HG03097 (cell line): ENCODE data around the gene RPS19.
"Not testable (repeated sequence)": the region's sequence is repeated elsewhere in the genome, so short reads cannot be mapped to it uniquely, and the experiment has no call there.

ENCODE experiments used
- ATAC-seq: cut with Tn5 transposase; IDR thresholded peaks from one replicate; pipeline ENCODE4 v1.9.1; 2021; ENCODE audit not compliant: unreplicated experiment, low FRiP score

Gene RPS19

DNA sequence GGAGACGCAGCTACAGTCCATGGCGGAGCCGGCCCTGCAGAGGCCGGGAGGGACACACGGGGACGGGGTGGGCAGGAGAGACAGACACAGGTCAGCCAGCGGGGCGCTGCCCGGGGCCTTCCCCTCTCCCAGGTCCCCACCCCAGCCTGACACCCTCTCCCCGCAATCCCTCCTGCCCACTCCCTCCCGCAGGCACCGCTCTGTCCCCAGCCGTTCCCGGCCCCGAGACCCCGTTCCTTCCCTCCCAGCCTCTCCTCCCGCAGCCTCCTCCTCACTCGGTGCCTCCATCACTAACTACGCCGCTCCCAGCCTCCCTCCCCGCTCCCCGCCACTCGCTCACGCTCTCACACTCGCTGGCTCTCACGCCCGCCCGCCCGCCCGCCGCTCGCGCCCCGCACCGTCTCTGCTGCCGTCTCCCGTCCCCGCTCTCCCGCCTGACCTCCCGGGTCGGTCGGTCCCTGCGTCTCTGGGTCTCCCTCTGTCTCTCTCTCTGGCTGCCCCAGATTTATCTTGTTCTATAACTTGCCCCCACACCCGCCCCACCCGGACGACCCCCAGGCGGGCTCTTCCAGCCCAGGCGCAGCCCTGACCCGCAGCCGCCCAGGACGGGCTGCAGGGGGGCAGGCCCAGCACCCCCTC, 53.0 kb downstream of the RPS19 start:
- ATAC-seq, result no peak

DNA sequence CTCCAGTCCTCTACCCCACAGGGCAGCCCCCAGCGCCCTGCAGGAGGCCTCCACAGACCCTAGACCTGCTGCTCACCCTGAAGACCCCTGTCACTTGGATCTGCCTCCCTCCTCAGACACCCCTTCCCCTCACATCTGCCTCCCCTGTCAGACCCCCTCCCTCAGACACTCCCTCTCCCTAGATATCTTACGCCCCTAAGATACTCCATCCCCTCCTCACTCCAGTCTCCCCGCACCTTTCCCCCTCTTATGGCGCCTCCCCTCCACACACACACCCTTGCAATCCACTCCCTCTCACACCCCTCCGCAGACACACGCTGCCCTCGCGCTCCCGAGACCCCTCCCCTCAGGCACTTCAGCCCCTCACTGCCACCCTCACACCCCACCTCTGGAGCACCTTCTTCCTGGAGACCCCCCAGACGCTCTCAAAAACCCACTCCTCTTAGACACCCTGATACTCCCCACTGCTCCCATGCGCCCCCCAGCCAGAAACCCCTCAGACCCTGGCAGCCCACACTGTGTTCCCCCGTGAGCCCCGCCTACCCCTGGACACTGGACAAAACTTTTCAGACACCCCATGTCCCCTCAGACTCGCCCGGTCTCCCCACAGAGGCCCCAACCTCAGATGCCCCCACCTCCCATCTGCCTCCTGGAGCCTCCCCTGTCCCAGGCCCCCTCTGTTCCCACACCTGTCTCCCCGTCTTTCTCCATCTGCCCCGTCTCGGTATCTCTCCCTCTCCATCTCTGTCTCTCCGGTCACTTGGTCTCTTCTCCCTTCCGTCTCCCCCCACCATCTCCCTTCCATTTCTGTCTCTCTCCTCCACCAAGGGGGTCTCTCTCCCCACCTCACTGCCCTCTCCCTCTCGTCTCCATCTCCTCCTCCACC, 53.7 kb downstream of the RPS19 start:
- no peak for ATAC-seq

DNA sequence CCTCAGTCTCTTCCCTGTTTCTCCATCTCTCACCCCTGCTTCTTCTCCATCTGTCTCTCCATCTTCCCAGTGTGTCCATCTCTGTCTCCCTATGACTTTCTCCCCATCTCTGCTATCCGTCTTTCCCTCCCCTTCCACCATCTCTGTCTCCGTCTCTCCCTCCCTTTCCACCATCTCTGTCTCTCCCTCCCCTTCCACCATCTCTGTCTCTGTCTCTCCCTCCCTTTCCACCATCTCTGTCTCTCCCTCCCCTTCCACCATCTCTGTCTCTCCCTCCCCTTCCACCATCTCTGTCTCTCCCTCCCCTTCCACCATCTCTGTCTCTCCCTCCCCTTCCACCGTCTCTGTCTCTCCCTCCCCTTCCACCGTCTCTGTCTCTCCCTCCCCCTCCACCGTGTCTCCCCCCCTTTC, 54.4 kb downstream of the RPS19 start:
- ATAC-seq, result not testable (repeated sequence)

DNA sequence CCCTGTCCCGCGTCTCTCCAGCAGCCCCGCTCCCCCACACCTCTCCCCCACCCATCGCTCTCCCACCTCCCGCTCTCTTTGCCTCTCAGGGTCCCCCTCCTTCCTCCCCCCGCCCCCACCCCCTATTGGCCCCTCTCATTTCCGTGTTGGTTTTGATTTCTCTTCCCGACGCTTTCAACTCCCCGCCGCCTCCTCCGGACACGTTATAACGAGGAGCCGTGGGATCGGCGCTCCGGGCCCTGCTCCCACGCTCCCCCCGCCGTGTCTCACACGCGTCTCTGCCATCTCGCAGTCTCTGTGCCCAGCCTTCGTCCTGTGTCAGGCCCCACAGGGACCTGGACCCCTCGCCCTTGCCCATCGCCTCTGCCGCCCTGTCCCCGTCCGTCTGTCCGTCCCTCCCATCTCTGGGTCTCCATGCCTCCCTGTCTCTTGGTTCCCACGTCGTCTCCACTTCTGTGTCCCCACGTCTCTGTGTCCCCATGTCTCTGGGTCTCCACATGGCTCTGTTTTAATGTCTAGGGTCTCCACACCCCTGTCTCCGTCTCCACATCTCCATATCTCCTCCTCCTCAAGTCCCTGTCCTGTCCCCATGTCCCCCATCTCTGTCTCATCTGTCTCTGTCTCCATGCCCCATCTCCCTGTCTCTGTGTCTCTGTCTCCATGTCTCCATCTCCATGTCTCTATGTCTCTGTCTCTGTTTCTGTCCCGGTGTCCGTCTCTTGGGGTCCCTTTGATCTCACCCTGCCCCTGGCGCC, 55.1 kb downstream of the RPS19 start:
- ATAC-seq, result no peak

DNA sequence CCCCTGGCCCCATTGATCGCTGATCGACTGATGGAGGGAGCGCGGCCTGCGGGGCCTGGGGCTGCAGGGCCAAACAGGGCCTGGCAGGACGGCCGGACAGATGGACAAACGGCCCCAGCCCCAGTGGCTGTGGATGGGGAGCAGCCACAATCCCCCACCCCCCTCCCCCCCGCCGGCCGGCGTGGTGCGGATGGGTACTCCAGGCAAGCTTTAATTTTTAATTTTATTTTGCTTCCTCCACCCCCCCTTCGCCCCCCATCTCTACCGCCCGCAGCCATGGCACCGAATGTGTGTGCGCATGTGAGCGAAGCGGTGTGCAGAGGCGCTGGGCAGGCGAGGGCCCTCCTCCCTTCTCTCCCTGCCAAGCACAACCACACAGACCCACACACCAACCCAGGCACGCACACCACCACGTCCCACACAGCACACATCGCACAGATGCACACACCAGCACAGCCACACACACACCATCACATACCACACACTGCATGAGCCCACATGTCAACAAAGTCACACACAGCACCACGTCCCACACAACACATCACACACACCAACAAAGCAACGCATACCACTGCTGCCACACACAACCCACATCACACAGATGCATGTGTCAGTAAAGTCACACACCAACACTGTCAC, 55.8 kb downstream of the RPS19 start:
- no peak for ATAC-seq

DNA sequence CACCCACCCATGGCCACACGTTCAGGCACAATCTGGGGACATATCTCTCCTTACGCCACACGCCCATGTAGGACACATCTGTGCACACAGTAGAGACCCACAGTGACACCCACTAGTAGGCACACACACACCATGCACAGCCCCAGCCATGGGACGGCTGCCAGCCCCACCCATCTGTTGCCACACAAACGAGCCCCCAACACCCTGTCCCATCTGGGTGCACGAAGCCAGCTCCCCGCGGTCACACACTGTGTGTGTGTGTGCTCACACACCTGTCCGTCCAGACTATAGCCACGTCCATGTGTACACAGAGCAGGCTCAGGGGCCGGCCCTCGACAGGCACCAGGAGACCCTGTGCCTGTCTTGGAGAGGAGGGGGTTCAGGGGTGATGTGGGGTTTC, 57.6 kb downstream of the RPS19 start:
- ATAC-seq, result no peak

DNA sequence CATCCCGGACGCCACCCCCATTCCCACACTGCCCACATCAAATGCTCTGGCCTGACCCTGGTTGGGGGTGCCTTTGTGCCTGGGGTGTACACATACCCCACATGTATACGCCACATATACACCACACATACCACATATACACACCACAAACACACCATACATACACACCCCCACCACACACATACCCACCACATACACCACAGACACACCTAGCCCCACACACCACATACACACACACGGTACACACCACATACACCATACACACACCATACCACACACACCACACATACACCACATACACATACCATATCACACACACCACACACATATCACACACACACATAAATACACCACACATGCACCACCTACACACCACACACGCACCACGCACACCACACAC, 58.0 kb downstream of the RPS19 start:
- ATAC-seq, result no peak

DNA sequence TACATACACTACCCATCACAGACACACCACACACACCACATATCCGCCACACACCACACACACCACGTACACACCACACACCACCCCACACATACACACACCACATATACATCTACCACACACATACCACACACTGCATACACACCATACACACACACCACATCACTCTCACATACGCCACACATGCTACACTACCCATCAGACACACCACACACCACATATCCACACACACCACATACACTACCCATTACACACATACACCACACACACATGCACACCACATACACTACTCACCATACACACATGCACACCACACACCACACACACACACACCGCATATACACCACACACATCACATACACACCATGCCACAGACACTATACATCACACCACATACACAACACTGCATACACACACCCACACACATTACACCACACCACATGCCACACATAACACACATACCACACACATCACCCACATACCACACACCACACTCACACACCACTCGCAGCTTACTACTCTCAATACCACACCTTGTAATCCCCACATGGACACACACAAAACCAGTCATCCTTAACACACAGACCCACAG, 58.7 kb downstream of the RPS19 start:
- ATAC-seq, result no peak

DNA sequence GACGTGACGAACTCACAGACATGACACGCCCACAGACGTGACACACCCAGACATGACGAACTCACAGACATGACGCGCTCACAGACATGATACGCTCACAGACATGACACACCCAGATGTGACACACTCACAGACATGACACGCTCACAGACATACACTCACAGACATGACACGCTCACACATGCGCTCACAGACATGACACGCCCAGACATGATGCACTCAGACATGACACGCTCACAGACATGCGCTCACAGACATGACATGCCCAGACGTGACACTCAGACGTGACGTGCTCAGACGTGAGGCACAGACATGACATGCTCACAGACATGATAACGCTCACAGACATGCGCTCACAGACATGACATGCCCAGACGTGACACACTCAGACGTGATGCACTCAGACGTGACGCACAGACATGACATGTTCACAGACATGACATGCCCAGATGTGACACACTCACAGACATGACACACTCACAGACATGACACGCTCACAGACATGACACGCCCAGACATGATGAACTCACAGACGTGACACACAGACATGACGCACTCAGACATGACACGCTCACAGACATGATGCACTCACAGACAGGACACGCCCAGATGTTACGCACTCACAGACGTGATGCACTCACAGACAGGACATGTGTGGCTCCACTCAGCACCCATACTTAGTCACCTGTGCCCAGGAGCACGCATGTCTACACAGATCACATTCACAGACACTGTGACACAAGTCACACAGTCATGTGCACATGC, 60.1 kb downstream of the RPS19 start:
- no peak for ATAC-seq

DNA sequence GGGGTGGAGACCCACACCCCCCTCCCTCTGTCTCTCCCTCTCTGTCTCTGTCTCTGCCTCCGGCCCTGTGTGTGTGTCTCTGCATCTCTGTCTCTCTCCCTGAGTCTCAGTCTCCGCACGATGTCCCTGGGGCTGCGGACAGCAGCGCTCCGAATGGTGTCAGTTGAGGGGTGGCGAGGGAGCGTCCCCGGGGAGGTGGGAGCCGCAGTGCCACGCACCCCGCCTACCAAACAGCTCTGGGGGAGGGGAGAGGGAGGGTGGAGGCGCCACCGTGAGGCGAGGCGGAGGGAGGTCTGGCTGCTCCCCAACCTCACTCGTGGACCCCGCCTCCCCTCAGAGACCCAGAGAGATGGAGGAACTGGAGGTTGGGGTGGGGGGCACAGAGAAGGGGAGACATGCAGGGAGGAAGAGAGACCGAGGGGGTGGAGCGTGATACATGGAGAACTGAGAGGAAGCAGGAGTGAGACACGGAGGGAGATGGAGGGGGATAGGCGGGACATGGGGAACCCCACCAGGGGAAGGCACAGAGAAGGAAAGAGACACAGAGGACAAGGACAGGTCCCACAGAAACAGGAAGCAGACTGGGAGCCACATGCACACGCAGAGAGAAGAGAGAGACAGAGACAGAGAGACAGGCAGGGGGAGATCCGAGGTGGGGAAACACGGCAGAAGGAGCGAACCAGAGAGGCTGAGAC, 61.0 kb downstream of the RPS19 start:
- ATAC-seq, result no peak

DNA sequence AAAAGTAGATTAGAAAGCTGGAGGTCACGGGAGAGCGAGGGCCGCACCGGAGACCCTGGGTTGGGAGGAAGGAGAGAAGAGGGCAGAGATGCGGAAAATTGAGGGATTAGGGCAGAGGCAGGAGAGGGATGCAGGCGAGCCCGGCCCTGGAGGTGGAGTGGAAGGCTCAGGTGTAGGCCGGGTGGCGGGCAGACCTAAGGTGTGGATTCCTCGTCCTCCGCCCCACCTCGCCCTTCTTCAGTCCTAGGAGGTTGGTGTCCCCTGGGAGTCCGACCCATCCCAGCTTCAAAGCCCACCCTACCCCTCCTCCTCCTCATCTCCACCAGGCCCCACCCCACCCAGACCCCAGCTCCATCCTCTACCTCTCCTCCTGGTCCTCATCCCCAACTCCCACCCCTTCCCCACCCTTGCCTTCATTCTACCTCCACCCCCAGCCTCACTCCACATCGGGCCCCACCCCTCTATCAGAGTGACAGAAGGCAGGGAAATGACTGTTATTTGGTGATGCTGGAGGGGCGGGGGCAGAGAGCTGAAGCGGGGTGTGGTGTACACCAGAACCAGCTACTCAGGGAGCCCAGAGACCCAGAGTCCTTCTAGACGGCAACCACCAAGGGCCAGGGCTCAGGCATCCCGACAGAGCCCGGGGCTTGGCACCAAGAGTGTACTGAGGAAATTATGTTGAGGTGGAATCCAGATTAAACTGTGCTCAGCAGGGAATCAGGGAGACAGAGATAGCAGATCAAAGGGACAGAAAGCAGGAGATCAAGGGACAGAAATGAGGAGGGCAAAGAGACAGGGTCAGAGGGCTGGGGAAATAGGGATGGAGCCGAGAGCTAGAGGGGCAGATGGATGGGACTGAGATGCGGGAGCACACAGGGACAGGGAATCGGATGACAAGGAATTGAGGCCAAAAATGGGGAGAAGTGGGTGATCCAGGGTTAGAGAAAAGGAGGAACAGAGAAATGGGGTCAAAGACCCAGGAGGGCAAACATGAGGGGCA, 61.8 kb downstream of the RPS19 start:
- no peak for ATAC-seq
